ENCODE measurements around the gene MST1R. TPM values are rescaled to one million over a fixed set of nuclear protein-coding genes. Genes with fewer than 3 reads are reported as not detected.
"Not testable (repeated sequence)": the region's sequence is repeated elsewhere in the genome, so short reads cannot be mapped to it uniquely, and the experiment has no call there.

Gene MST1R
- under 1 TPM; 0.39 to 0.93 TPM for total RNA-seq

GRCh38 chr3:49903451-49904424 is at the start of gene MST1R:
MST1R (minus strand) TSS chr3:49903873; CDS start chr3:49903609, 264 bp downstream.
- CTCF ChIA-PET = interaction anchor here (1.0 to 2.1 kb wide), 2 partner anchors 65 kb away, joined by 4 to 11 read pairs; no protein-coding TSS in a partner anchor
- POLR2A ChIA-PET = no interaction called here
- no peaks in the 10 kb centered on the region for H3K36me3 Mint-ChIP-seq

GRCh38 chr3:49952924-49953323 is 49.3 kb upstream of the MST1R start:
- Mint-ChIP-seq H3K36me3 (peaks cover 2% of the 10 kb centered on the region), H3K4me1 (ENCODE audit: low read depth) (peaks cover 24% of the 10 kb centered on the region), H3K27me3 (no peaks in the 10 kb centered on the region), H3K4me3 (no peak overlapping the region), H3K9me3 (no peaks in the 10 kb centered on the region), H3K27ac (no peak overlapping the region)
- intact Hi-C loops (cut with micrococcal nuclease) = no loop called here
- POLR2A ChIA-PET = no interaction called here
- no peak for DNase-seq
- CTCF ChIA-PET = interaction anchor here (0.7 kb wide), 1 partner anchor 305 kb away, joined by 4 read pairs; no protein-coding TSS in a partner anchor

More at GRCh38 chr3:49903451-49904424, at the start of gene MST1R:
- Mint-ChIP-seq H3K27ac (peak within 1 kb of the TSS; percentile 80), H3K9me3 (no peaks in the 10 kb centered on the region), H3K4me1 (ENCODE audit: low read depth) (peaks cover 22% of the 10 kb centered on the region), H3K27me3 (no peaks in the 10 kb centered on the region), H3K4me3 (peak within 1 kb of the TSS; percentile 88)
- intact Hi-C loops (cut with micrococcal nuclease) = no loop called here
- DNase-seq = peak; percentile 90

- Mint-ChIP-seq H3K9me3 (no peaks in the 10 kb centered on the region), H3K4me3 (peak overlapping the region; percentile 36), H3K27ac (no peak overlapping the region), H3K27me3 (no peaks in the 10 kb centered on the region), H3K36me3 (peaks cover 12% of the 10 kb centered on the region), H3K4me1 (ENCODE audit: low read depth) (peaks cover 40% of the 10 kb centered on the region)
- CTCF ChIA-PET = no interaction called here
- POLR2A ChIA-PET = no interaction called here
- no peak for DNase-seq
- intact Hi-C loops (cut with micrococcal nuclease) = no loop called here
Measured at GRCh38 chr3:49942651-49943050, 39.0 kb upstream of the MST1R start.

- Mint-ChIP-seq H3K4me1 (ENCODE audit: low read depth) (peaks cover 30% of the 10 kb centered on the region), H3K4me3 (peak overlapping the region; percentile 88), H3K36me3 (peaks cover 12% of the 10 kb centered on the region), H3K27me3 (no peaks in the 10 kb centered on the region), H3K9me3 (no peaks in the 10 kb centered on the region), H3K27ac (peak overlapping the region; percentile 90)
- intact Hi-C loops (cut with micrococcal nuclease) = loop anchor here (1.0 kb wide), 2 partner anchors 11 to 148 kb away; partner anchors contain the start of genes MON1A and RBM5
- ChIA-PET POLR2A (interaction anchor here (0.8 to 2.5 kb wide), 7 partner anchors 11 to 306 kb away, joined by 3 to 28 read pairs (median 3); partner anchors contain the start of genes MON1A and UBA7), CTCF (interaction anchor here (0.7 to 2.1 kb wide), 5 partner anchors 11 to 401 kb away, joined by 4 to 18 read pairs (median 5); partner anchors contain the start of genes INKA1 and MON1A)
- no peak for DNase-seq
Measured at GRCh38 chr3:49940667-49941249, 37.1 kb upstream of the MST1R start.

- no peaks in the 10 kb centered on the region for H3K9me3 Mint-ChIP-seq
- CTCF ChIA-PET = interaction anchor here (0.7 to 2.1 kb wide), 6 partner anchors 10 to 401 kb away, joined by 3 to 18 read pairs (median 5); partner anchors contain the start of genes IFRD2, INKA1 and MON1A
- POLR2A ChIA-PET = interaction anchor here (0.8 to 2.5 kb wide), 7 partner anchors 10 to 307 kb away, joined by 3 to 28 read pairs (median 3); partner anchors contain the start of genes MON1A and UBA7
- peak within 1 kb of the TSS; percentile 88 for H3K4me3 Mint-ChIP-seq
- H3K36me3 Mint-ChIP-seq = peaks cover 10% of the 10 kb centered on the region
- H3K27me3 Mint-ChIP-seq = no peaks in the 10 kb centered on the region
- intact Hi-C loops (cut with micrococcal nuclease) = loop anchor here (1.0 kb wide), 2 partner anchors 11 to 148 kb away; partner anchors contain the start of genes MON1A and RBM5
- peak; percentile 98 for DNase-seq
- H3K4me1 Mint-ChIP-seq (ENCODE audit: low read depth) = peaks cover 30% of the 10 kb centered on the region
- peak within 1 kb of the TSS; percentile 90 for H3K27ac Mint-ChIP-seq
Measured at GRCh38 chr3:49939858-49940666, 36.4 kb upstream of the MST1R start, which contains the start of gene RBM6. RBM6 (plus strand) TSS chr3:49940150; CDS start chr3:49962642, 22,492 bp downstream.

GRCh38 chr3:49937090-49937489 is 33.4 kb upstream of the MST1R start:
- no peaks in the 10 kb centered on the region for H3K27me3 Mint-ChIP-seq
- intact Hi-C loops (cut with micrococcal nuclease) = no loop called here
- no peak overlapping the region for H3K27ac Mint-ChIP-seq
- H3K36me3 Mint-ChIP-seq = peaks cover 3% of the 10 kb centered on the region
- peaks cover 16% of the 10 kb centered on the region for H3K4me1 Mint-ChIP-seq (ENCODE audit: low read depth)
- no peaks in the 10 kb centered on the region for H3K9me3 Mint-ChIP-seq
- ChIA-PET POLR2A (no interaction called here), CTCF (no interaction called here)
- H3K4me3 Mint-ChIP-seq = no peak overlapping the region
- DNase-seq = no peak

- H3K36me3 Mint-ChIP-seq; intact Hi-C loops (cut with micrococcal nuclease); H3K27ac Mint-ChIP-seq; POLR2A ChIA-PET; H3K27me3 Mint-ChIP-seq; DNase-seq; H3K4me3 Mint-ChIP-seq; H3K9me3 Mint-ChIP-seq: not testable (repeated sequence)
- CTCF ChIA-PET = interaction anchor here (1.9 kb wide), 1 partner anchor 328 kb away, joined by 4 read pairs; no protein-coding TSS in a partner anchor
- H3K4me1 Mint-ChIP-seq (ENCODE audit: low read depth) = peaks cover 19% of the 10 kb centered on the region
Measured at GRCh38 chr3:49932281-49932680, 28.6 kb upstream of the MST1R start.

GRCh38 chr3:49930922-49931321 is 27.2 kb upstream of the MST1R start:
- H3K4me1 Mint-ChIP-seq (ENCODE audit: low read depth) = peaks cover 19% of the 10 kb centered on the region
- ChIA-PET POLR2A (interaction anchor here (1.0 to 2.8 kb wide), 2 partner anchors 9 to 158 kb away, joined by 3 to 28 read pairs; partner anchors contain the start of genes RBM5 and RBM6), CTCF (interaction anchor here (1.2 to 2.3 kb wide), 3 partner anchors 127 to 329 kb away, joined by 3 to 7 read pairs (median 4); partner anchors contain the start of gene INKA1)
- H3K4me3 Mint-ChIP-seq = no peak overlapping the region
- DNase-seq = no peak
- no peaks in the 10 kb centered on the region for H3K27me3 Mint-ChIP-seq
- H3K9me3 Mint-ChIP-seq = no peaks in the 10 kb centered on the region
- no peak overlapping the region for H3K27ac Mint-ChIP-seq
- intact Hi-C loops (cut with micrococcal nuclease) = no loop called here
- no peaks in the 10 kb centered on the region for H3K36me3 Mint-ChIP-seq

- ChIA-PET CTCF (interaction anchor here (0.8 to 2.3 kb wide), 8 partner anchors 8 to 330 kb away, joined by 3 to 18 read pairs (median 4); partner anchors contain the start of genes INKA1 and RBM6), POLR2A (interaction anchor here (1.0 to 2.8 kb wide), 2 partner anchors 10 to 159 kb away, joined by 3 to 28 read pairs; partner anchors contain the start of genes RBM5 and RBM6)
- Mint-ChIP-seq H3K9me3 (no peaks in the 10 kb centered on the region), H3K27ac (peak overlapping the region; percentile 80), H3K4me3 (peak overlapping the region; percentile 79), H3K4me1 (ENCODE audit: low read depth) (peaks cover 19% of the 10 kb centered on the region), H3K27me3 (no peaks in the 10 kb centered on the region), H3K36me3 (no peaks in the 10 kb centered on the region)
- intact Hi-C loops (cut with micrococcal nuclease) = no loop called here
- no peak for DNase-seq
Measured at GRCh38 chr3:49930168-49930690, 26.6 kb upstream of the MST1R start.

- peak within 1 kb of the TSS; percentile 80 for H3K27ac Mint-ChIP-seq
- intact Hi-C loops (cut with micrococcal nuclease) = loop anchor here (1.0 kb wide), 1 partner anchor 11 kb away; the partner anchor contains the start of gene RBM6
- H3K4me3 Mint-ChIP-seq = peak within 1 kb of the TSS; percentile 79
- no peaks in the 10 kb centered on the region for H3K9me3 Mint-ChIP-seq
- DNase-seq = peak; percentile 92
- no peaks in the 10 kb centered on the region for H3K36me3 Mint-ChIP-seq
- H3K4me1 Mint-ChIP-seq (ENCODE audit: low read depth) = peaks cover 21% of the 10 kb centered on the region
- POLR2A ChIA-PET = interaction anchor here (2.8 kb wide), 1 partner anchor 11 kb away, joined by 28 read pairs; the partner anchor contains the start of gene RBM6
- CTCF ChIA-PET = interaction anchor here (0.6 to 2.3 kb wide), 9 partner anchors 9 to 582 kb away, joined by 3 to 18 read pairs (median 4); partner anchors contain the start of genes INKA1 and RBM6
- H3K27me3 Mint-ChIP-seq = no peaks in the 10 kb centered on the region
Measured at GRCh38 chr3:49929291-49930167, 25.9 kb upstream of the MST1R start, which contains the start of gene MON1A. MON1A (minus strand) TSS chr3:49929811; CDS start chr3:49913346, 16,465 bp downstream.
